EL (cell line): ENCODE results near the gene LSG1.
A peak's percentile ranks its signal among the peaks of the same experiment; 100 is the strongest.

Experiments
- DNase-seq: peaks from one replicate; pipeline ENCODE4 v3.0.0-alpha.2; 2016

The LSG1 gene

DNA sequence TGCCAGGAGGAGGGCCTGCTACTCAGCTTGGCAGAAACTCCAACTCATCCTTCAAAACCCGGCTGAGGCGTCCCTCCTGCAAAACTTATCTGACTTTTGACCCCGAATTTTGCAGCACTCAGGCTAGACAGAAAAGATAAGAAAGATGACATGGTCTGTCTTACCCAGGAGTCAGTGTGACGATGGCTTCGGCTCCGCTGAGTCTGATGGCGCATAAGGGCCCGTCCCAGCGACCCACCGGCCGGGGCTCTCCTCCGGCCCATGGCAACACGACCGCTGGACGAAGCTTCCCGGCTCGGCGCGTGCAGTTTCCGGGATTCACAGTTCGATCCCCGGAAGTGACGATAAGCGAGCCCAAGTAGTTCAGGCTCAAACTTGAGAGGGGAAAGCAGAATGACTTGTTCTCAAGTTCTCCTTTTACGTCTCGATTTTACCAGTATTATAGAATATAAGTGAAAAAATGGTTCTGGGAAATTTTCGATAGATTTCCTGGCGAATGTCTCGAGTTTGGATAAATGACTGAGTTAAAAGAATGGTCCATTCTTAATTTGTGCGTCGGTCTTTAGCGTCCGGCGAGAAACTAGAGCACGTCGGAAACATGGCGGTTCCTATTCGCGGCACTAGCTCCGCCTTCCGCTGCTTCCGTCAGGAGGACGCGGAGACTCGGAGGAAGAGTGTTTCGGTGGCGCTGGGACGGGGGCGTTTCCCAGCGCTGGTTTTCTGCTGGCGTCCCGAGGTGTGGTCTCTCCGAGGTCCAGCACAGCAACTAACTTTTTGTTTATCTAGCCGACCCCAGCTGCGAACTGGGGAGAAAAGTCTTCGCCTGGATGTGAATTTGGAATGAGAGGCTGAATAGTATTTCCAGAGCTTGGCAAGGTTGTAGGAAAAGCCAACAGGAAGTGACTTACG lies at the start of gene LSG1:
Gene LSG1 (minus strand): TSS at position 292 of the 909 bp plus-strand sequence. CDS start 29 bp downstream, at position 263.
- peak; percentile 94 for DNase-seq

DNA sequence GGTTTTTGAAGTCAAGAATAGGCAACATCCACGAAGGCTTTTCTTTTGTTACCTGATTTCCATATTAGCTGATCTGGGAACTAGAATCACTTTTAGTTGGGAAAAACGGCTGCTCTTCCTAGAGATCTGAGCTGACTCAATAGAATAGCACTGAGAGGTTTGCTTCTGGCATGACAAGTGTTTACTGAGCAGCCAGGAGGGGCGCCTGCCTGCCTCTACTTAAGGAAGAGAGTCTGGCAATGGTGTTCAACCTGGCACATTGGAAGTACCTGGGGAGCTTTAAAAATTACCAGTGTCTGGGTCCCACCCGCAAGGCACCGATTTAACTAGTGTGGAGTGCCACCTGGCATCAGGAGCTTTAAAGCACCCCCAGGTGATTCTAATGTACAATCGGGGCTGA lies 48.1 kb upstream of the LSG1 start:
- no peak for DNase-seq

DNA sequence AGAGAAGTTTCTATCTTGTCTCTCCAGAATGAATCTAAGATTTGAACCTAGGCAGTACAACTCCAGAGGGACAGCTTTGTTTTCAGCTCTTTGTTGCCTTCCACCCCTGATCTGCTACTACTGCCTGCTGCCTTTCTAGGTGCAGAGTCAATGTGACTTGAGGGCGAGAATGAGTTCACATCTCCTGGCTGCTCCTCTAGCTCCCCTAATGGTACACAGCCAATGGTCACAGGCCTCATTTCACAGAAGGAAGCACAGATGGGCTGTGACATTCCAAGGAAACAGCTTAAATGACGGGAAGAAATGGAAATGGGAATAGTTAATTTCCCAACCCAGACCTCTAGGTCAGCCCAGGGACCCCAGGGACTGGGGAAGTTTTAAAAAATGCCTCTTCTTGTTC lies 46.1 kb upstream of the LSG1 start:
- DNase-seq, result no peak

DNA sequence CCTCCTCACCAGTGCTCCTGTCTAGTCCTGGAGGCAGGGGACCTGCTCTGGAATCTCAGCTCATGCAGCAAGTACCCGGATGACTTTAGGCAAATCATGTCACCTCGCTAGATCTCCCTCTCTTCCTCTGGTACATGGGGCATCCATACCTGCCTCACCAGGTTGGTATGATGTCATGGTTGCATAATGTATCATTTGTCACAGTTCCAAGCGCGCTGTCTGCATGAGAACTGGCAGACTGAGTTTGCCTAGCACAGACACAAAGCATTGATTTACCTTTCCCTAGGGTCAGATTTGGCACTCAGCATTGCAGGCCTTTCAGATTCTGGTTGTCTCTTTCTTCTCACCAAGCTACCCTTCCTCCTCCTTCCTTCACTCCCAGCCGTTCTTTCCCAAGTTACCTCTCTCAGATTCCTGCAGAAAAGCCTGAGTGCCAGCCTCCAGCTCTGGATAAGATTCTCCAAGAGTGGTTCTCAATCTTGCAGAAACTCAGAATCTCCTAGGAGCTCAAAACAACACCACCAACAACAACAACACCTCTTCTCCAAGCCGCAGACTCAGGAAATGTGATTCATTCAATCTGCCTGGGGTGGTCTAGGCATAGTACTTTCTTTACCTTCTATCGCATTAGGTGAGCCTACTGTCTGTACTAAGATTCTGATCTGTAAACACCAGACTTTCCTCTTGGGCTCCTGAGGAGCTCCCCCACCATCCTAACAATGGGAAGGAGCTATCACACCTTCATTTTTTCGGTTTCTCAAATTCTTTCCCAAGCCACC lies 43.2 kb upstream of the LSG1 start:
- no peak for DNase-seq

DNA sequence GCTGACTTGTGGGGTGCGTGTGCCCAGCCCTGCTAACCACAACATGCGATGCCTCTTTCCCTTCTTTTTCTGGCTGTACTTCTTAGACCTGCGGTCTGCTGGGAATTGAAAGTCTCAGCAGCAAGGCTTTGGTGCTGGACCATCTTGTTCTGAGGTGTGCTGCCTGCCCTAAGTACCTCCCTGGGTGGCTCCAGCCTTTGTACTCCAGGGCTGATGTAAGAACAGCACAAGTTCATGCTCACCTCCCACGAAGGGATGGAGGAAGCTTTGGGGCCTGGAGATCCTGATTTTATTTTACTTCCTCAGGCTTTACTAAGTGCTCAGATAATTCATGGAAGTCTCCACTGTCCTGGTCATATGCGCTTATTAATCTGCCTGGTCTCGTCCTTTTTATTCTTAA lies 42.6 kb upstream of the LSG1 start:
- no peak for DNase-seq

DNA sequence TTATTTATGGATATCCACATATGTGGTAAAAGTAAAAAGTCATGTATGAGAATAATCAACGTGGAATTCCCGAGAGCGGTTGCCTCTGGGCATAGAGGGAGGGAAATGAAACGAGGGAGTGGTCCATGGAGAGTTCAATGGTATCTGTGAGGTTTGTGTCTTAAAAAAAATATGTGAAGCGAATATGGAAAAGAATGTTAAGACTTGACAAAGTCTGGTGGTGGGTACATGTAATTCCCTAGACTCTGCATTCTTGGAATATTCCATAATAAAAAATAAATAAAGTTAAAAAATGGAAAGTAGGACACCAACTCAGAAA lies 42.1 kb upstream of the LSG1 start:
- no peak for DNase-seq

DNA sequence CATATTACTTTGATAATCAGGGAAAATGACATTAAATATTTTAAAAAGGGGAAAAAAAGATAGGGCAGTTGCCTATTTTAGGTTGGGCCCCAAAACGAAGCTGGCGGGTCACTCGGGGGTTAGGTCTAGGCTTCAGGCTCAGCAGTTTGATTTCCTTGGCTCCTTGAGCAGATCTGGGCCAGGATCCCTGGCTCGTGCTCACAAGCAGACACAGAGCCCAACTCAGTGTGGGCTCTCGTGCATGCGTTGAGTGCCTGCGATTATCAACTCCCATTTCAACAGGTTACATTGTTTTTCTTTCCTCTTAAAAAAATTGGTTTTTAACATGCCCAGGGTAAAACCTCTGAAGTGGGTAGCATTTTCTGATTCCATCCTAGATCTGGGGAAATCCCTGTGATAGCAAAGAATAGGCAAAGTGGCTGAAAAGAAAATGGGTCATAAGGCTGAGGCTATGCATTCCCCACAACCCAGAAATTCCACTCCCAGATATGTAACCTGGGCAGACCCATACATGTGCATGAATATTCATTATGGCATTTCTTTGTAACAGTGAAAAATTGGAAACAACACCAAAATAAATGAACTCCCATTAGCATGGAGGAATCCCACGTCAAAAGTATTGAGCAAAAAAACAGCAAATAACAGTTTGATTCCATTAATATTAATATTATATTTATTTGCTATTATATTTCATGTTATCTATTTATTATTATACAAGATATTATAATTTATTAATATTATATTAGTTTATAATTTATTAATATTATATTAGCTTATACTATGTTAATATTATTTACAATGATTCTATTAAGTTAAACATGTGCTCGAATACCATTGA lies 41.5 kb upstream of the LSG1 start:
- no peak for DNase-seq

DNA sequence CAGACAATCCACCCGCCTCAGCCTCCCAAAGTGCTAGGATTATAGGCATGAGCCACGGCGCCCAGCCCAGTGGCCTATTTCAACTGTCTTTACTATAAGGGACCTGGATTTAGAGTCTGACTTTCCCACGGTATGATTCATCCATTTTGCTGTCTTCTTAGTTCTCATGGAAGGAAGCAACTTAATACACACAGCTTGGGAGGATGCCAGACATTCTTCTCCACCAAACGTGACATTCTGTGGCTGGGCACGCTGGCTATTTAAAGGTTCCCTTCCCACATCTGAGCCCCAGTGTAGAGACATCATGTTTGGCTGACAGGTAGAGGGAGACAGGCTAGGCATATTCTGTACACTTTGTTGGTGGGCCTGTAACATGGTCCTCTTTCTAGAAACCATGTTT lies 39.9 kb upstream of the LSG1 start:
- peak; percentile 93 for DNase-seq

DNA sequence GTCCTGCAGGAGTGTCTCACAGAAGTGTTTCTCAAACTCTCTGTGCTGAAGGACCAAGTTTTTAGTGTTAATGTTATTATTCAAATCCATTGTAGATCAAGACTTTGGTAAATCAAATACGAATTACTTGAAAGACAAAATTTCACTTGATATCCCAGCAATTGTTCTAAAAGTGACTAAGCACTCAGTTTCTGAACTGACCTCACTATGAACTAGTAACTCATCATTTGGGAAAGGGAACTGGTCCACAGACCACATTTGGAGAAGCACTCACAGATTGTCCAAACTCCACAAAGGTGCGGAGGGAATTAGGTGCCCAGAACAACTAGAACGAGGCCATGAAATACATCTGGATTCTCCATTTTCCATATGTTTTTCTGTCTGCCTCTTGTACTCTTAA lies 39.3 kb upstream of the LSG1 start:
- DNase-seq, result no peak

DNA sequence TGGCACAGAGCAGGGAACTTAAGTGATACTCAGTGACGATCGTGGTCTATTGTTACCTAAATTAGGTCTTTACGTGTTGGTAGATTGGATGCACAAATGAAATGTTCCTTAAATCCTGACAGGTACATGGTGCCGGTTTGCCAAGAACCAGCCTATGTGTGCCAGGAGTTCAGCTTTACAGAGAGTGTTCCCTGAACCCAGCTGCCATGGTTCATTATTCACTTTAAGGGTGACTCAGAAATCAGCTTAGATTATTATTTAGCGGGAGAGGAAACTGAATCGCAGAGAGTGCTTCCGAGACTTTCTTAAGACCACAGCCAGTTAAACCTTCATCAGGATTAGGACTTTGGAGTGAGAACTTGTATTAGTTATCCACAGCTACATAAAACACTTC lies 35.2 kb upstream of the LSG1 start:
- DNase-seq, result no peak

DNA sequence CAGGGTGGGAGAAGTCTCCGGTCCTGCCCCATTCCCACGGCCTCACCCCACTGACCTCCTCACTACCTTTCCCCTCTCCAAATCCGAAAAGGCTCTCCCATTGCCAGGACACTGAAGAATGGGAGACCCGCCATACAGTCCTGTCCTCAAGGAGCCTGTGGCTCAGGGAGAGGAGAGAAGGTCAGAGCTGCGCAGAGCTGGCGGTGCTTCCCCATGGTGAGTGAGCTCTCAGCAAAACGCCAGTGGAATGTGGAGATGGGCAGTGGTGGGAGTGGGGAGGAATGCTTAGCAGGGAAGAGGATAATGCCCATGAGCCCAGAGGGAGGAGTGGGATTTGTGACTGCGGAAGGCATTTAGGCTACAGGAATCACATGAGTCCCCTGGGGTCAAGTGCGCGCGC lies 33.8 kb upstream of the LSG1 start:
- no peak for DNase-seq

DNA sequence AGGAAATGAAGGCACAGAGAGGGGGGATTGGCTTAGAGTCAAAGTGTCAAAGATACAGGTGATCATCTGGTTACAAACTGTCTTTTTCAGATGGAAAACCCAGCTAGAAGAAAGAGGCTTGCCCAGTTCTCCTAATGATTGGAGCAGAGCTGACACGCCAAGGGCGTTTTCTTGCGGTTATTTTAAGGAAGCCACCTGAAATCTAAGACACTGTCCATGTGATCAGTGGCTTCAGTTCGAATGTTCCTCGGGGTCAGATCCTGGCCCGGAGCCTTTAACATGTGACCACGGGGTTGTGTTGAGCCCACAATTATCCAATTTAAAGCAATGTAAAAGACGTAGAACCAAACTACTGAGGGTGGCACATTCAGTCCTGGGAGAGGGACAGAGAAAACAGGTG lies 33.2 kb upstream of the LSG1 start:
- DNase-seq, result no peak

DNA sequence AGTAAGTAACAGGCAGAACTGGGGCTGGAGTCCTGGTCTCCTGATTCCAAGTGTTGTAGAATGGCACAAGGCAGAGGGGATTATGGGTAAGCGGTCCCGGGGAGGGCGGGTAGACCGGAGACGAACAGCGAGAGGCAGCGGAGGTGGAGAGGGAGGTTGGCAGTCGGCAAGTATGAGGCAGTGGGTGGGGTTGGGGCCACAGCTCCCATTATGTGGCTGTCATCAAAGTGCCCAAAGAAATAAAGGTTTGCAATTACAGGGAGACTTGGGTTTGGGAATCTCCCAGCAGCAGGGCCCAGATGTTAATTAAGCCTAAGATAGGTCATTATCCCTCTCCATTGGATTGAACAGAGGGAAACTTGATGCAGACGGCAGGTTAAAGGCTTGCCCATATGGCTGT lies 30.6 kb upstream of the LSG1 start:
- no peak for DNase-seq

DNA sequence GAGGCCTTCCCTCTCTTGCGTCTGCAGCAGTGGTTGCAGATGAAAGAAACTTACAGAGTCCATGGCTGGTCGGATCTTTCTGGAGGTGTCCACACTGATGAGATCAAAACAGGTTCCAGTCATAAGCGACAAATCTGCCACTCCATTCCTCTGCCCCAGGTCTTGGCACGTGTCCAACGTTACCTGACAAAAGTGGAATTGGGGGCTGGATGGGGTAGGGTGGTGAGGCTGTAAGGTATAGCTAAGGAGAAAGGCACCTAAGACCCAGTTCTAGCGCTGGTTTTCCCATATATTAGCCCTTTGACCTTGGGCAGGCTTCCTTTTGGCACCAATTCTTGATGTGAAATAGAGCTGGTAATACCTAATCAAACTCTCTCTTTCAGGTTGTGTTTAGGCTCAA lies 24.7 kb upstream of the LSG1 start:
- no peak for DNase-seq

DNA sequence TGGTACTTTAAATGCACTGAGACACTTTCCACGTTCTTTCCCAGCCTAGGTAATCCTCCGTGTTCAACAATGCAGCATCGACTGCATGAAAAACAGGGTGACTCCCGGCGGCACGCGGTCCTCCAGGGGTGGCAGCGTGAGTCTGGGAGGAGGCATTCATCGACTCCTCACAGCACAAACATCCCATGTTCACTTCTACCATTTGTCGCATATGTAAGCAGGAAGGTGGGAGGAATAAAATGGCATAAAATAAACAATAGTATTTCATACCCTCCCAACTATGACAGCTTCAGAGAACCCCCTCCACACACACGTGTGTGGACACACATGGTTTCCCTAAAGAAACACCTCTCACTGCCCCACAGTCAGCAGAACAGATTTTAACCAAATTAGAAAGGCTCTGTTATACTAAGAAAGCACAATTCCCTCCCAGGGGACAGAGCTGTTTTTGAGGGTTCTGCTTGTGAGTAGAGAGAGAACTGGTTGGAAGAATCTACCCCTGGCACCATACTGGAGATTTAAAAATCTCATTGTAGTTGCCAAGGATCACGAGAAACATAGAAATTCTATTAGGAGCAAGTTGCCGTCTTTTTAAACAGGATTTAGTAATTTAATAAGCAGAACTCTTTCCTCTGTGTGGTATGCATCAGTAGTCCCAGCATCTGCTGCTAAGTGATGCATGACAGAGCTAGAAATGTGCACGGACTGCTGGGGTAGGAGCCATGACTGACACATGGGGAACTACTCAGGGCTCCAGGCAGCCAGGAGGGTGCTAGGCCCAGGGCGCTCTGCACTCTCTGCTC lies 19.7 kb upstream of the LSG1 start:
- no peak for DNase-seq

DNA sequence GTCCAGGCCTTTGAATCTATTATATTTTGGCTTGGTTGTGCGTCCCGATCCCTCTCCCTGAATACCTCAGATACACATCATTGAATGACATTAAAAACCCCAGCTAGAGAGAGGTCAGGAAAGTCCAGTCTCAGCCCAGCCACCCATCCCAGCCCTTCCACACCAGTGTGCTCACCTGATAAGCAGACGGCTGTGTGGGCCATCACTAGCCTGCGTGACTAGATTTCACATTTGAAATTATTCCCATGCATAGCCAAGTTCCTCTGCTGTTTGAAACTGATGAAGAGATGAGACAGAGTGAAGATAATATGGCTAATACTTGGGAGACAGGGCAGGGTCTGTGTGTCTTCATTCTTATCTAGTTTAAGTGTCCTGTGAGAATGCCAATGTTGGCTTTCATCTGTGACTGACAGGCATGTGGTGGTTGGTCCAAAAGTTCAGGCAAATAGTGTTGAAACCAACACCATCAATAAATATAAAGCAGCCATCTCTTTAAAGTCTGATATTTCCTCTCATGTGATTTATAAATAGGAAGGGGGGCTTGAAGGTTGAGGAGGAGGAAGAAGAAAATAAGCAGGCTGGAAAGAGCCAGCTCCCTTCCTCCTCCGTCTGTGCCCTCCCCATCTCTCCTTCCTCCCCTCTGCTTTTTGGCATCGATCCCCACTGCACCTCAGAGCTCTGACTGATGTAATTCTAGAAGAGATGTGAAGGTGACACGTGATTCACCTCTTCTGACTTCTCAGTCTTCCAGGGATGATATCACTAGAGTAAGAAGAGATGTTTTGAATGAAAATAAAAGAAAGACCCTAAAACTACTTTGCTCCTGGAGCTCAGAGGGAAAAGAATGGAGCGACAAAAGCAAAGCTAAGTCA lies 18.7 kb upstream of the LSG1 start:
- no peak for DNase-seq

DNA sequence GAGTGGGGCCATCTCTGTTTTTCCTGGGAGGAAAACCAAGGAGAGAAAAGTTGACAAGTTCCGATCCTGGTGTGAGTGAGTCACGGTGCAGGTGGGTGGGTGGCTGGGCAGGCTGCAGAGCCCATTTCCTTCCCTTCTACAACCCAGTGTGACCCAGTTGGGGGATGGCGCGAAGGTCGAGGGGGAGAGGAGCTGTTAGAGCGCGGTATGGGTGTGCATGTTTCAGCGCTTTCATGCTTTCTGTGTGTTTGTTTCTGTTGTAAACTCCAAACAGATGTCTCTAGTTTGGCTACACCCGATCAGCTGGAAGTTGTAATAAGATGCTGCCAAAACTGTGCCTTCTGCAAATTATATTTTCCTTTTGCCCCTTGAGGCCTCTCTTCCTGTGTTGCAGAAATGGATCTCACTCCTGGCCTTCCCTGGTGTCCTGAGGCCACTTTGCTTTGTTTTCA lies 17.5 kb upstream of the LSG1 start:
- DNase-seq, result peak; percentile 8

DNA sequence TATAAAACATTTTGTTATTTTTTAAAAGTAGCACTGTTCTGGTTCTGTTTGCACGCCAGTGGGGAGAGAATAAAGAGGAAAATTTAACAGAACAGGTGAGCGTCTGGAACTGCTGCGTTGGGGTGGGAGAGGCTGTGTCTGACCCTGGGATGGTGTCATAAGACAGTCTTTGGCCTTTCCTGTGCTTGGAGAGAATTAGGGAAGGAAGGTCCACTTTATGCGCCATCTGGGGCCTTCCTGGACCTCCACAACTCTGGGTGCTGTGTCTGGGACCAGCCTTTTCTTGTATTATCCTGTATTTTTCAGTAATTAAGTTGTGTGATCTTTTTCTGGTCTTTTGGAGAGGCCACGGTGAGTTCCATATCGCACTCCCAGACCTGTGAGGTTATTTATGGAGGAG lies 17.0 kb upstream of the LSG1 start:
- no peak for DNase-seq

DNA sequence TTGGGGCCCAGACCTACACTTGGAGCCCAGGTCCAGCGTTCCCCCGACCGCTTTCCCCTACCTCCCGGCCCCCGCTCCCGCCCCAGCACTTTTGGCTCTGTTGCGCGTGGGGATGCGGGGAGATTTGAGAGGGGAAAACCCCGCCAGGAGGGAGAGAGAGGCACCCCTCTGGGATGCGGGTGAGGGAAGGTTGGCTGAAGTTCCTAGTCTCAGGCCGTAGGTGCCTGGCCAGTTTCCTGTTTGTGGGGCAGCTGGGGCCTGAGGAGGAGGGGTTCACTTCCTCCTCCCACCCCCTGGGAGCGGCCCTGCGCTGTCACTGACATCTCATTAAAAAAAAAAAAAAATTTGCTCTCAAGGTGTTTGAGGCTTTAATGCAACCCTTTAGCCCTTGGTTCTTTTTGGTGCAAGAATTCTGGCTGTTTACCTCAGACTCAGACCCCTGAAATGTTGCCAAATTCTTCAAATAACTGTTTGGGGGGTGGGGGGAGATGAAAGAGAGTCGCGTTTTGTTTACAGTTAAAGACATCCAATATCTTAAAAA lies 16.3 kb upstream of the LSG1 start:
- peak; percentile 18 for DNase-seq

DNA sequence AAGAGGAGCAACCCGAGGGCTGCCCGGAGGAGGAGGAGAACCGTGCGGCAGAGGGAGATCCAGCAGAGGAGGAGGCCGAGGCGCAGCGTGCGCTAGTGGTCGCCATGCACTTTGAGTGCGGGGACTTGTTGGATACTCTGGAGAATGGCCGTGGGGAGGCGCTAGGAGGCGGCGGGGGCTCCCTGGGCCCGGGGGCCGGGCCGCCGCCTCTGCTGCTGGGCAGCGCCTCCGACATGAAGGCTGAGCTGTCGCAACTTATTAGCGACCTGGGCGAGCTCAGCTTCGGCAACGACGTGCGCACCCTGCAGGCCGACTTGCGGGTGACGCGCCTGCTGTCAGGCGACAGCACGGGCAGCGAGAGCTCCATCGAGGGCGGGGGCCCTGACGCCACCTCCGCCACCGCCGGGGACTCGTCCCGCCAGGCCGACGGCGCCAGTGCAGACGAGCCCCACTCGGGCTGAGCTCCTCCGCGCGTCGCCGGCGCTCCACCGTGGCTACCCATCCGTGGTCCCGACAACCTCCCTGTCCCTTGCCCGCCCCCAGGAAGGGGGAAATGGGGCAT lies 15.7 kb upstream of the LSG1 start:
- peak; percentile 72 for DNase-seq
